HG02973 (cell line): ENCODE measurements around the gene BPGM.
"Not testable (repeated sequence)": the region's sequence is repeated elsewhere in the genome, so short reads cannot be mapped to it uniquely, and the experiment has no call there.

Experiments used
- ATAC-seq: cut with Tn5 transposase; IDR thresholded peaks from one replicate; pipeline ENCODE4 v1.9.1; 2021; ENCODE audit warnings: moderate library complexity; ENCODE audit not compliant: unreplicated experiment

Gene BPGM

DNA sequence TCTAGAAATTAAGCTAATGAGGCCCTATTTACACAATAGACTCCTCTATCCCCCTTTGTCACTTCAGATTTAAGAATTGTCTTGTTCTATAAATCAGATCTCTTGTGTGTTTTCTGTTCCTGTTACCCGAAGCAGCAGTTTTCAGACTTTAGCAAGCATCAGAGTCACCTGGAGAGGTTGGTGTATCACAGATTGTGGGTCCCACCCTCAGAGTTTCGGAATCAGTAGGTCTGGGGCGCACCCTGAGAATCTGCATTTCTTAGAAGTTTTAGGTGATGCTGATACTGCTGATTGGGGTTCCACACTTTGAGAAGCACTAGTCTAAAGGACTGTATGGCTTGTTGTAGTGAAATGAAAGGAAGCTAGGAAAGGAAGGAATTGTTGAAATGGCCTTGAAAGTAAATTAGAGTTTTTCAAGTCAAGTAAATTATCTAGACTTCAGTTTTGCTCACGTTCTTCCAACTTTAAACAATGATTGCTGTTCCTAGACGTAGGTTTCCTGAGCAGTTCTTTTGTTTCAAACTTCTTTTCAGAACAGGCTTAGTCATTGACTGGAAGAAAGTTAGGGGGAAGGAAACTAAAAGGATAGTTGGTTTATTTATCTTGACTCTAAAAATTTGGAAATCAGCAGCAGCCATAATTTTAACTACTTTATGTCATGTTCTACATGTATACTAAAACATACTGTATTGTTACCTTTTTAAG is 15.7 kb downstream of the BPGM start:
- no peak for ATAC-seq

DNA sequence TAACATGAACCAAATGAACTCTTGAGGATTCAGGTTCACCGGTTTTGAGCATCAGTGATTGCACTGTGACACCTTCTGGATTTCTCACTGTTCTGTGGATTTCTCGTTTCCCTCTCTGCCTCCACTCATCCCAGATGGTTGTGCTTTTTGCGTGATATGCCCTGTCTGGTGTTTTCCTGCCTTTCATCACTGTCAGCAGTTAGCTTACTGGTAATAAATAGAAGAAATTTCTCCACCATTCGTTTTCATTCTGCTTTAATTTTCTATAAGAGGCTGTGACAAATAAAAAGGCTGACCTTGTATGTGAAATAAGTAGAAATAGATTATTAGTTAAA is 16.2 kb downstream of the BPGM start:
- no peak for ATAC-seq

DNA sequence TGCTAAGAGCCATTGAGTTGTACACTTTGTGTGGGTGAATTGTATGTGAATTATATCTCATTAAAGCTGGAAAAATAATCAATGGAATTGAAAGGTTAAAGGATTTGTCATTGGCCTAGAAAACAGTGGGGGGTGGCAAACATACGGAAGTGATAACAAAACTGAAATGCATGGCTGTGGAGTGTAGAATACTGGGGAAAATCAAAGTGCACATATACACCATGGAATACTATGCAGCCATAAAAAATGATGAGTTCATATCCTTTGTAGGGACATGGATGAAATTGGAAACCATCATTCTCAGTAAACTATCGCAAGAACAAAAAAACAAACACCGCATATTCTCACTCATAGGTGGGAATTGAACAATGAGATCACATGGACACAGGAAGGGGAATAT is 18.4 kb downstream of the BPGM start:
- not testable (repeated sequence) for ATAC-seq

DNA sequence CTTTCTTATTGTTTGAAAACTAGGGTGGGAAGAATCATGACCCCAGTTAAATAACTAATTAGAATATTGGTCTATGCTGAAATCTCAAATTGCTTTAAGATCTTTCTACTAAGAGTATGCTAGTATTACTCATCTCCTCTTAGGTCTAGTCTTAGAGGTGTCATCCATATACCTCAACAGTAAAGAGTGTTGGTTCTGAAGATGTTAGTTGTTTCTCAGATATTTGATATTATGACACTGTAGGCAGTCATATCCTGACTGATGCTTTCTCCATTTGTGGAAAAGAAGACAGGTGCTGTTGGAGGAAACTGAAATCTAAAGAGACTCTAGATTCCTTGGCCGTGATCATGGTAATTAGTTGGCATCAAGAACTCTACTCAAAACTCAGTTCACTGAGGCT is 21.2 kb downstream of the BPGM start:
- ATAC-seq: no peak

DNA sequence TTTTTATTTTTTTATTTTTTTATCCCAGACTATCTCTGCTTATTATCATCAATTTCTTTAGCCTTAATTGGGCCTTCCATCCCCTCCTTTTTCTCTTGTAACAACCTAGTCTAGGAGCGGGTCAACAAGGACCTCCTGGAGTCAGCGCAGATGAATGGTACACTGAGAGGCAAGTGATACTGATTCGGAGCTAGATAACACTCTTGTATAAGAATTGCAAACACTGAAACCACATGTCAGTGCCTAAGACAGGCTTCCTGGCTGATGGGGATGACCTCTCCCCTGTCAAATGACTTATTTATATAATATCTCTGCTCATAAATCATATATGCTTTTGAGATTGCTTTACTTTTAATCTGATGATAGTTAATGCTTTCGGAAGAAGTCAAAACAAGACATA is 22.7 kb downstream of the BPGM start:
- no peak for ATAC-seq

DNA sequence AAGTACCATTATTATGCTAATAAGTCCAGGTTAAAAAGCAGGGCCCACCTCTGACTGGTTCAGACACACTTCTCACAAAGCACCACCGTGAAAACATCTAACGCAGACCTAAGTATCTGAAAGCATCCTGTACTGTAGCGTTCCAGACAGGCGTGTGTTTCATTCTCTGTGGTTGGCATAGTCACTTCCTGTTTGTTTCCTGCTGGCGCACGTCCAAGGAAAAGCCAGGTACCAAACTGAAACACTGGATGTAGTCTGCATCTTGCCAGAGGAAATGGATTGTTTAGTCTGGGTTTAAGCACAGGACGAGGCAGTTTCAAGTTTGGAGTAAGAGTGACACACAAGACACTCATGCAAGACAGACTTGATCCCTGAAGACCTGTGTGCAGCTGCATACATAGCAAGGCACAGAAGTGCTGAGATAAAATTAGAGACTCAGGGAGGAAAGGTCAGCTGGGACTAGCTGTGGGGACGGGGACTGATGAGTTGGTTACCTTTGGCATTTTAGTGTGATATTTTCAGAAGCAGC is 23.3 kb downstream of the BPGM start:
- ATAC-seq: peak; percentile 66

DNA sequence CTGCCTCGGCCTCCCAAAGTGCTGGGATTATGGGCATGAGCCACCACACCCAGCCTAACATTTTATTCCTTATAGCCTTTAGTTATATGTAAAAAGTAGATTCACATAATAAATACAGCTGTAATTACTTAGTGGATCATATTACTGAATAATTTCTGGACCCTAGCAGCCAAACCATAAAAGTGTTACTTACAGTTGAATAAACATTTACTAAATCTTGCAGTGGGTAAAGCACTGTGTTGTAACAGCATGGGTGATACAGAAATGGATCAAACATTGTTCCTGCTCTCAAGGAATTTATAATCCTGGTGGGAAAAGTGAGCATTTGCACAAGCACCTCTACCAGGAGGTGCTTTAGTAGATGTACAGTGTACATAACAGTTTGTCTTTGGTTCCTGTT is 25.0 kb downstream of the BPGM start:
- no peak for ATAC-seq

DNA sequence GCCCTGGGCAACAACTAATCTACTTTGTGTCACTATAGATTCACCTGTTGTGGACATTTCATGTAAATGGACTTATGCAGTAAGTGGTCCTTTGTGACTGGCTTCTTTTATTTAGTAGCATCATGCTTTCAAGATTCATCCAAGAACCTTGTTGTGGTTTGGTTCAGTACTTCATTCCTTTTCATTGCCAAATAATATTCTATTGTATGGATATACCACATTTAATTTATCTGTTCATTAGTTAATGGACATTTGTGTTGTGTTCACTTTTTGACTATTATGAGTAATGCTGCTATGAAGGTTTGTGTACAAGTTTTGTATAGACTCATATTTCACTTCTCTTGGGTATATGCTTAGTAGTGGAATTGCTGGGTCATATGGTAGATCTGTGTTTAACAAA is 27.8 kb downstream of the BPGM start:
- no peak for ATAC-seq

DNA sequence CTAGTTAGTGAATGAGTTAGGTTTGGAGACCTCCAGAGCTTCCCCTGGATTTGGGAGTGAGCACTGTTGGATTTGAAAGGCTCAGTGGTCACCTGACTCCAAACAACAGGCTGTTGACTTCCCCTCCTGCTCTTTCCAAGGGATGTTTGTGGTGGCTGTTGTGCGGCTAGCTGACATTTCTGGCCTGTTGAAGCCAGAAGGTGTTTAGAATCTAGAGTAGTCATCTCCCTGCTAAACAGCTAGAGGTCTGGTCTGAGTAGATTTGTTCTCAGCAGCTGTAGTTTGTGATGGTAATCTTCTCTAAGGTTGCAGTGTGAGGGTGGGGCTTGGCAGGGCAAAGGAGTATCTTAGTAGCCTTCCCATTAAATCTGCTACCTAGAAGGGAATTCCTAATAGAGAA is 30.1 kb downstream of the BPGM start:
- ATAC-seq: no peak

DNA sequence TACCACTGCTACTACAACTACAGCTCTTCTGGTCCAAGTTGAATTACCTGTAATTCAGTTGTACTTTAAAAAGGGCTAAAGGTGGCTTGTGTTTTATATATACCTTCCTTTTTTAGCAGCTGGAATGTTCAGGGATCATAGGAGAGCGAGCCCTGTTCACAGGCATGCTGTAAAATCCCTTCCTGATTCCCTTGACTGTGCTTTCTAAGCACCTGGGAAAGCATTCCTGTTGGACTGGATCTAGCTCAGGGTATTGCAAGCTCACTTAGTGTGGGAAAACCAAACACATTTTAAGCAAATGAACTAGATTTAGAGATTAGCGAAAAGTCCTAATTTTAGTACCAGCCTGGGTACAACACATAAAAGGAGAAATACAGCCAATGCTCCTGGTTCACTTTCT is 31.5 kb downstream of the BPGM start:
- no peak for ATAC-seq

DNA sequence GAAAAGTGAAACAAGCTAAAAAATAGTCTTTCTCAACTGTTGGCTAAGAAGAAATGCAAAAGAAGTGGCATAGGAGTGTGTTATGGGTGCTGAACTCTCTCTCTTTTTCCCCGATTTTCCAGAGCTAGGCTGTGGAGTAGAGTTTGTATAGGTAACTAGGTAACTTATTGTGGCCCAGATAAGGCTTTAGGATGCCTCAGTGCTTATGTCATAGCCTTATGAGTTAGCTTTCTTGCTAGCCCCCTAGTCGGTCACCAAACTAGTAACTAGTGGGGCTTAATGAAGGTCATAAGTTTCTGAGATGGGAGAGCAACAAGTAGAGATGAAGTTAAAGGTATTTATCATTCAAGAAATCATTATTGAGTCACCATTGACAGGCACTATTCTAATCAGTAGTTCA is 32.4 kb downstream of the BPGM start:
- no peak for ATAC-seq

DNA sequence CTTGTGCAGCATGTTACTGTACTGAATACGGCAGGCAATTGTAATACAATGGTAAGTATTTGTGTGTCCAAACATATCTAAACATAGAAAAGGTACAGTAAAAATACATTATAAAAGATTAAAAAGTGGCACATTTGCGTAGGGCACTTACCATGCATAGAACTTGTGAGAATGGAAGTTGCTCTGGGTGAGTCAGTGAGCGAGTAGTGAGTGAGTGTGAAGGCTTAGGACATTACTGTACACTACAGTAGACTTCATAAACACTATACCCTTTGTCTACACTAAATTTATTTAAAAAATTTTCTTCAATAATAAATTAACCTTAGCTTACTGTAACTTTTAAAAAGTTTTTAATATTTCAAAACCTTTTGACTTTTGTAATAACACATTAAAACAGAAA is 37.5 kb downstream of the BPGM start:
- ATAC-seq: no peak

DNA sequence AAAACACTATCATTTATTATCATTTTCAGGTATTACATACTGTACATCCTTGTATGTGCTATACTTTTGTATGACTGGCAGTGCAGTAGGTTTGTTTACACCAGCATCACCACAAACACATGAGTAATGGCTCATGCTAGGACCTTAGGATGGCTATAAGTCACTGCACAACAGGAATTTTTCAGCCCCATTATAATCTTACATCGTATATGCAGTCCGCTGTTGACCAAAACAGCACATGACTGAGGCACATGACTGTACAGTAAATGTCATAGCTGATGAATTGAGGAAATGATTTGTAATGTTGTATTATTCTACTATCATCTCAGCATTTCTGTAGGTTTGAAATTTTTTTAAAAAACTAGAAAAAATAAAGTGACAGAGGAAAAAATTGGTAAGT is 38.6 kb downstream of the BPGM start:
- no peak for ATAC-seq

DNA sequence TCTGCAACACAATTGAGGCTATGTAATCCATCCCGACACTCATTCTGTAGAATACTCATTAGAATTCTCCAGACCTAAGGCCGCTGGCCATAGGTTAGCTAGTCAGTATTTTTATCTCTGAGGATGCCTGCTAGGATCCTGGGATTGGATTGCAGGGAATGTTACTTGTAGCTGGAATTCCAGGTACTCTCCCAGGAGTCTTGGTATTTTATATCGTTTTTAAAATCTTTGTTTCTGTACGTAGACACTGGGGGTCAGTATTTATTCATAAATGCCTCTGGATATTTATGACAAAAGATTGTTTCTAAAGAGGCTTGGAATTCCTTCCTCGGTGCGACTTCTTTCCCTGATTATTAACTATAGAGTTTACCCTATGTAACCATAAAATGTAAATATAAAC is 40.1 kb downstream of the BPGM start:
- ATAC-seq: no peak

DNA sequence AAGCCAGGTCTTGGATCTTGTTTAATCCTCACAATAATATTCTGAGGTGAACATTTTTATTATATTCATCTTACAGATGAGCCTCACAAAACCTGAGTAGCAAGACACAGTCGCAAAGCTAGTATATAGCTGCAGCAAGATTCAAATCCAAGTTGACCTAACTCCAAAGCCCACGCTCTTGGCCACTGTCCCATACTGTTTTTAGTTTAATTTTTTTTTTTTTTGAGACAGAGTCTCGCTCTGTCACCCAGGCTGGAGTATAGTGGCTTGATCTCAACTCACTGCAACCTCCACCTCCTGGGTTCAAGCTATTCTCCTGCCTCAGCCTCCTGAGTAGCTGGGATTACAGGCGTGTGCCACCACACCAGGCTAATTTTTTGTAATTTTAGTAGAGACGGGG is 42.9 kb downstream of the BPGM start:
- ATAC-seq: not testable (repeated sequence)

DNA sequence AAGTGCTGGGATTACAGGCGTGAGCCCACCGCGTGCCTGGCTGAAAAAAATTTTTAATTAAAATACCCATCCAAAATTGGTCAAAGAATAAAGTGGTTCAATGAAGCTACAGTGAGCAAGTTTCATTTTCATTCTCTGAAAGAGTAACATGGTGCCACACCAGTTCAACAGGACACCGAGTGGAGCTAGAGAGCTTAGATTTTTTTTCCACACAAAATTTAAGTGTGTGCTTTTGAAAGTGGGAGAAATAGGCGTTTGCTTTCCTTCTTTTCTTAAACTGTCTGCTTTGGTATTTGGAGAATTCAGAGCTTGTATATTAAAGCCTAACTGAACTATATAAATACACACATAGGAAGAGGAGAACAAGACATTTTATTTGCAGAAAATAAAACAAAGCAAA is 43.4 kb downstream of the BPGM start:
- ATAC-seq: no peak

DNA sequence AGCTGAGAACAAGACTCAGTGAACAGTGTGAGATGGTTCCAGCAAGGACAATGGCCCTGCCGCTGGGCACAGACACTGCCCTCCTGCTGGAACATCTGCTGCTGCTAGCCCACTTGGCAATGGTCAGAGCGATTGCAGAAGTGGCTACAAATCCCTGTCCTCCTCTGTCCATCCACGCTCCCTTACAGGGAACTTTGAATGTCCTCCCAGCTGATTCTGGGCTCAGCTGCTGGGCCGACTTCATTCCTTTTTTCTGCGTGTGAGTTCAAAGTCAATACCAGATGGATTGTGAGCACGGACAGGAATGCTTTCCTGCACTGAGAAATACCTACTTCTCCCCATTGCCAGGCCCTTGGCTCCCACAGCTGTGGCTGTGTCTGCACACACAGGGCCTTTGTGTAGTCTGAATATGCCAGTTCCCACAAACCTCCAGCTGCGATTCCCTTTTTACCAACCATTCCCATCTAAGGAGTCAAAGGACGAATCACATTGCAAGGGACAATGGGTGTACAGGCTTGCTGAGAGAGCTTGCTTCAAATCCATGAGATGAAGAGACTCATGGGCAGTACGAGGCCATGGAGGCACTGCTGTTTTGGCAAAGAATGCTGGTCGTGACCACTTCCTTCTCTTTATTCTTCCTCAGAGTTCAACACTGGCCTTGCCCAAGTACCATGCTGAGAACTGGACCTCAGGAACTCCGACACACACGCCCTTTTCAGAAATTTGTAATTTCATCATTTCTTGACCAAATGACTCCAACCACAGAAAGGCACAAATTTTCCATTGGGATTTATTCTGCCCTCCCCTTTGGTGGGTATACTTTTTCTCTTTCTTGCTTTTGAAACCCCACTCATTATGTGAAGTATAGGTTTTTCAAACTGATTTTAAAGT is 44.2 kb downstream of the BPGM start:
- no peak for ATAC-seq

DNA sequence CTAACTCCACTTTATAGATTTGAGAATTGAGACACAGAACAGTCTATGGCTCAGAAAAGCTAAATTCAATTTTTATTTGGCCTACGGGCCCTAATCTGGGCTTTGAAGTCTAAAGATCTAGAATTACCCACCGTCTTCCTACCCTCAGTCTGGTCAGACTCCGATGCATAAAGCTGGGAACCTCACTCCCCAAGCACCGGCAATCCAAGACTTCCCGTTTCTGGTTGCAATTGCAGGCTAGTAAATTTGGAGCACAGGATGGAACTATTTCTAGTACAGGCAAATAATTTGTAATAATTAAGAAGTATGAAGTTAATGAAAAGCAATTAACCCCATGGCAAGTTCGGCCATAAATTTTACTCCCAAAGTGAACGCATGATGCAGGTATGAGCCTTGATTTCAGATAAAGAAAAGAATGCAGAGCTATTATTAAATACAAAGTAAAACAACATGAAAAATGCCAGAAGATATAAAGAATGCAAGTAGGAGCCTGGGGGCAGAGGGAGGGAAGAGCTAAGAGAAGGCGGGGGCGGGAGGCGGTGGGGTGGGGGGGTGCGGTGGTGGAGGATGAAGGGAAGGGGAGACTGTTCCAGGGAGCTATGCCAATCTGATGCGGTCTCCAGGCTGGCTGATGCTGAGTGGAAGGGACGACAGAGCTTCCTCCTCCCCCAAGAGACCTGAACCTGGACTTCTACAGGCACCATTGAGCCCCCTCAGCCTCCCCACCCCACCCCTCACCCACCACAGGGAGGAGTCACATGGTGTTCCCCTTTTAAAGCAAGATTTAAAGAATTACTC is 45.1 kb downstream of the BPGM start:
- ATAC-seq: no peak

DNA sequence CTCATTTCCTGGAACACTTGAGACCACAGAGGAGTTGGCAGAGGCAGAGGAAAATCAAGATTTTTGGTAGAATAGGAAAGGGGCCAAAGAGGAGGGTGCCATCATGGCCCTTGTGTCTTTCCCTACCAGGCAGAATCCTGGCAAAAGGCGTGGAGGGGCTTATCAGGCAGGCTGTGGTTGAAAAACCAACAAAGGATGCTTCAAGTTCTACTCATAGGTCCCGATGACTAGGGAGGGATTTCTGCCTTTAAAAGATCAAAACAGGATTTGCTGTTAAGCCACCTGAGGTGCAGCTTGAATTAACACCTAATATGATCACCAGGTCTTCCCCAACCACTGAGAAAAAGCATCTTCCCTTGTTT is 45.7 kb downstream of the BPGM start:
- no peak for ATAC-seq

DNA sequence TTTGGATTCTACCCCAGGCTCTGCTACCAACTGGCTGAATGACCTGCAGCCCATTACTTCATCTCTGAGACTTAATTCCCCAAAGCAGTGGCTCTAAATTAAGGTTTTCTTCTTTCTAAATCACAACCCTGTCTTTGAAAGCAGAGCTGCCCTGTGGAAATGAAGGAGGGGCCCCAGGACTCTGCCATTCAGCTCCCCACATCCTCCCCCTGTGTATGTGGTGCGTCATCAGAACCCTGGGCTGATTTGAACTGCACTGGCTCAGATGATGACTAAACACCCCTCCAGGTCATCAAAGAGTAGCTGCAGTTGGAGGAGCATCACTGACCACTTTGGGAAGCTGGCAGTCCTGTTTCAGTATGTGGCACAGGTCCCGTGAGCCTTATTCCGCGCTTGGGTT is 46.6 kb downstream of the BPGM start:
- ATAC-seq: no peak

DNA sequence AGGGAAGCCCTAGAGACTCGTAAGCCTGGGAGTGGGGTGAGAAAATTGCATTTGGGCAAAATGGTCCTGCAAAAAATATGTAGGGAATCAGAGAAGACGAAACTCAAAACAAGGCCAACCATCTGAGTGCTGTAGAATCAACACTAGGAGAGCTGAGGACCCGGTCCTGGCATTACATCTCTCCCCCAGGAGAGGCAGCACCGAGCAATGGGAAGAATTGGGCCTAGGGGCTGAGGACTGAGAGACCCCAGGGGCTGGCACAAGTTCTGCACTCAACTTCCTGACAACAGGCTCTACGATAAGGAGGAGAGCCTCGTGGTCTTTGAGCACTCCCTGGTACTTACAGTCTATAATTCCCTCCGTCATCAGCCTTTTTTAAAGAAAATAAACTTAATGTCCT is 47.6 kb downstream of the BPGM start:
- ATAC-seq: no peak

DNA sequence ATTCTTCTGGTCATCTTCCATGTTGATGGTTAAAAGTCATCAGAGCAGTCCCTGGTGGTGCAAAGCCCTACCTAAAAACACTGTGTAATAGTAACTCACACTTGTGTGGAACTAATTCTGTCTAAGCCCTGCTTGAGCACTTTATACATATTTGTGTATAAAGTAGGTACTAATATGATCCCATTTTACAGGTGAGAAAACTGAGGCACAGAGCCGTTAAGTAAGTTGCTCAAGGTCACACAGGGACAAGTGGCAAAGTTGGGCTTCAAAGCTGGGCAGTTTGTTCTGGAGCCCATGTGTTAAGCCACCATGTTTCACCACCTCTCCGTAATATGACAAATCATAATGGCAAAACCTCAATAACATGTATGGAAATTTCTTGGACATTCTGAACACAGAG is 48.1 kb downstream of the BPGM start:
- ATAC-seq: no peak
